ENCODE measurements around the gene UBAC1. TPM values are rescaled to one million over a fixed set of nuclear protein-coding genes. Genes with fewer than 3 reads are reported as not detected.
"Not testable (repeated sequence)": the region's sequence is repeated elsewhere in the genome, so short reads cannot be mapped to it uniquely, and the experiment has no call there.

Gene UBAC1
- total RNA-seq, 1 donor from 2014 or later = 57.9 TPM

DNA sequence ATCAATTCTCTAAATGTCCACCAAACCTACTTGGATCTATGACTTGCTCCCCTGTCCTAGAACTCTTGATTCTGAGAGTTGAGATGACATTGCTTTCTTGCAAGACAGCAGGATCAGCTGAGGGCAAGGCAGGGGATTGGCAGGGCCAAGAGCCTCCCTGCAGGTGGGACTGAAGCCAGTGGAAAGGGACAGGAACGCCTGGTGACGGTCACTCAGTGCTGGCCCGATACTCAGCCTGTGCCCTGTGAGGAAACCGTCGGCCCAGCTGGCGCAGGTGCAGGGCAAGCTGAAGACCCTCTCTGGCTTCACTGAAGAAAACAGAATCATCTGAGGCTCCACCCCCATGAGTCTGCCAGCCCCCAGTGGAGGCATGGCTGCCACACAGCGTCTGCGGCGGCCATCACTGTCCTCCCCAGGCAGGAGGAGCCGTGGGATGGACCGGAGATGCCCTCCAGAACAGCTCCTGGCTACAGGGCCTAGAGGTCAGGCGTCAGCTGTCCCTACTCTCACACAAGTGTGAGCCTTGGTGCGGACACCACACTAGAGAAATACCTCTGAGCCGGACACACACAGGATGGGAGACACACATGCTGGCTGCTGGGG is 14.7 kb downstream of the UBAC1 start:
- H3K9me3 ChIP-seq = no peaks in the 10 kb centered on the region
- H3K36me3 ChIP-seq = peaks cover 0 to 73% of the 10 kb centered on the region in 2 donors
- no peaks in the 10 kb centered on the region for H3K27me3 ChIP-seq
- TF ChIP-seq CTCF (IDR thresholded peaks at IDR 0.05) (no peak), POLR2A (IDR thresholded peaks at IDR 0.05) (no peak), POLR2AphosphoS5 (IDR thresholded peaks at IDR 0.05; ENCODE audit: insufficient read depth in 1 of 2, low read depth in 1 of 2) (no peak)
- intact Hi-C loops (cut with DNase I) = no loop called here
- no peak overlapping the region for H3K4me3 ChIP-seq
- no peak for DNase-seq (ENCODE audit: extremely low spot score in 2 of 2)
- H3K27ac ChIP-seq = no peak overlapping the region
- peaks cover 10% of the 10 kb centered on the region for H3K4me1 ChIP-seq

GRCh38 chr9:135945969-135946368 is 15.2 kb downstream of the UBAC1 start:
- Histone ChIP-seq H3K27ac (no peak overlapping the region), H3K27me3 (no peaks in the 10 kb centered on the region), H3K4me3 (no peak overlapping the region), H3K36me3 (peaks cover 0 to 77% of the 10 kb centered on the region in 2 donors), H3K9me3 (no peaks in the 10 kb centered on the region), H3K4me1 (peaks cover 10% of the 10 kb centered on the region)
- TF ChIP-seq CTCF (IDR thresholded peaks at IDR 0.05) = no peak
- TF ChIP-seq POLR2AphosphoS5 (IDR thresholded peaks at IDR 0.05; ENCODE audit: insufficient read depth in 1 of 2, low read depth in 1 of 2) = no peak
- no peak for TF ChIP-seq POLR2A (IDR thresholded peaks at IDR 0.05)
- intact Hi-C loops (cut with DNase I) = no loop called here
- no peak for DNase-seq (ENCODE audit: extremely low spot score in 2 of 2)

- Histone ChIP-seq H3K27me3 (no peaks in the 10 kb centered on the region), H3K36me3 (peaks cover 0 to 81% of the 10 kb centered on the region in 2 donors), H3K4me1 (peaks cover 4% of the 10 kb centered on the region), H3K27ac (no peak overlapping the region), H3K9me3 (no peaks in the 10 kb centered on the region), H3K4me3 (no peak overlapping the region)
- TF ChIP-seq POLR2A (IDR thresholded peaks at IDR 0.05) (no peak), CTCF (IDR thresholded peaks at IDR 0.05) (no peak), POLR2AphosphoS5 (IDR thresholded peaks at IDR 0.05; ENCODE audit: insufficient read depth in 1 of 2, low read depth in 1 of 2) (no peak)
- DNase-seq (ENCODE audit: extremely low spot score in 2 of 2) = no peak
- intact Hi-C loops (cut with DNase I) = no loop called here
These were observed 16.5 kb downstream of the UBAC1 start for GRCh38 chr9:135944444-135945252.

- H3K36me3 ChIP-seq = peaks cover 0 to 83% of the 10 kb centered on the region in 2 donors
- H3K4me1 ChIP-seq; H3K27me3 ChIP-seq; H3K9me3 ChIP-seq; intact Hi-C loops (cut with DNase I); H3K27ac ChIP-seq; DNase-seq (ENCODE audit: extremely low spot score in 2 of 2); H3K4me3 ChIP-seq: not testable (repeated sequence)
These were observed 17.6 kb downstream of the UBAC1 start for GRCh38 chr9:135943604-135944003.

- Histone ChIP-seq H3K4me3 (no peak overlapping the region), H3K27me3 (no peaks in the 10 kb centered on the region), H3K9me3 (no peaks in the 10 kb centered on the region), H3K27ac (no peak overlapping the region), H3K36me3 (peaks cover 0 to 83% of the 10 kb centered on the region in 2 donors), H3K4me1 (no peaks in the 10 kb centered on the region)
- intact Hi-C loops (cut with DNase I) = no loop called here
- no peak for DNase-seq (ENCODE audit: extremely low spot score in 2 of 2)
- no peak for TF ChIP-seq POLR2AphosphoS5 (IDR thresholded peaks at IDR 0.05; ENCODE audit: insufficient read depth in 1 of 2, low read depth in 1 of 2)
- TF ChIP-seq POLR2A (IDR thresholded peaks at IDR 0.05) = no peak
- TF ChIP-seq CTCF (IDR thresholded peaks at IDR 0.05) = no peak
These were observed 19.7 kb downstream of the UBAC1 start for GRCh38 chr9:135941288-135941995.

All from vagina (tissue), 2 donors.